IPS-11a (cell line): ENCODE data around the gene WDR53.
"Not testable (repeated sequence)": the region's sequence is repeated elsewhere in the genome, so short reads cannot be mapped to it uniquely, and the experiment has no call there.

ENCODE experiments used
- H3K4me3 ChIP-seq: one replicate; pipeline ENCODE4 v1.5.1; 2013; ENCODE audit warnings: low read depth, low read length, control low read depth

The WDR53 gene

DNA sequence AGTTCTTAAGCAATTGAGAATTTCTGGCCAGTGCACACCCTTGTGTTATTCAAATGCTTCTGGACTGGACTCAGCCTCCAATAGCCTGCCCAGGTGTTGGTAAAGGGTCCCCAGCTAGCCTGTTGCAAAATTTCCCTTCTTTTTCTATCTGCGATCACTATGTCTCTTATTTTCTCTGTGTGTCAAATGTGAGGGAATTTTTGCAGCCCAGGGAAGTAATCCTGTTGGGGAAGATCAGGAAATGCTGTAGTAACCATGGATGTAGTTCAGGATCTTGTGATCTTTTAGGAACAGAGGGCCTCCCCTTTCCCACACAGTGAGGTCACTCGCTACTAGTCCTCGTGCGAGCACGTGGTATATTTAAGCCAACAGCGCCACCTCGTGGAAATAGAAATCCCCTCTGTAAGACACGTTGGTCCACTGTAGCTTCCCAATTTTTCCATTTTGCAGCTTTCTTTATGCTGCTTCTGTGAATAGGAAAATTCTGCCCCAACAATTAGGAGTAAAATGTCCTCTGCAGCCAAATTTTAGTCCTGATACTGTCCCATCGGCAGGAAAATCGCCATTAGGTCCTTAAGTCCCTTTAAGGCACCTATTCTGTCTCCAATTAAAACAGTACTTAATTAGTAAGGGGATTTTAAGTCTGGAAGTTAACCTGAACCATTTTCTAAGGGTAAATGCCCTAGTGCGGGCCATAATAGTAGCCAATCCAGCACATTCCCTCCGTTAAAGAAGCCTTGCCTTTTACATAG is 49.2 kb downstream of the WDR53 start:
- H3K4me3 ChIP-seq = no peak overlapping the region

DNA sequence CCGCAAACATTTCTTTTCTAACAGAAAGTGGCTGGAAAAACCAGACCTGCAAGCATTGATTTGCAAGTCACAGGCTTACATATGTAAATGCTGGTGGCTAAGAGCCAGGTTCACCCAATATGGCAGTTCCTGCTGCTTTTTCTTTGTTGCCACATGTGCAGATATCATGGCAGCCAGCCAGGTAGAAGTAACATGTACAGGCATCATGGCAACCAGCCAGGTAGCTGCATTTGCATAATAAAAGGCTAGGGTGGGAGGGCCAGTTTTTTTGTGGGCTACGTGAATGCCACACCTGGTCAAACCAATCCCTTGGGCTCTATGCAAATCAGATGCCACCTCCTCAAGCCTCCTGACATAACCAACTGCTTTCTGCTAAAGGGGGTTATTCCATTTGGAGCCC is 50.4 kb downstream of the WDR53 start:
- no peak overlapping the region for H3K4me3 ChIP-seq

DNA sequence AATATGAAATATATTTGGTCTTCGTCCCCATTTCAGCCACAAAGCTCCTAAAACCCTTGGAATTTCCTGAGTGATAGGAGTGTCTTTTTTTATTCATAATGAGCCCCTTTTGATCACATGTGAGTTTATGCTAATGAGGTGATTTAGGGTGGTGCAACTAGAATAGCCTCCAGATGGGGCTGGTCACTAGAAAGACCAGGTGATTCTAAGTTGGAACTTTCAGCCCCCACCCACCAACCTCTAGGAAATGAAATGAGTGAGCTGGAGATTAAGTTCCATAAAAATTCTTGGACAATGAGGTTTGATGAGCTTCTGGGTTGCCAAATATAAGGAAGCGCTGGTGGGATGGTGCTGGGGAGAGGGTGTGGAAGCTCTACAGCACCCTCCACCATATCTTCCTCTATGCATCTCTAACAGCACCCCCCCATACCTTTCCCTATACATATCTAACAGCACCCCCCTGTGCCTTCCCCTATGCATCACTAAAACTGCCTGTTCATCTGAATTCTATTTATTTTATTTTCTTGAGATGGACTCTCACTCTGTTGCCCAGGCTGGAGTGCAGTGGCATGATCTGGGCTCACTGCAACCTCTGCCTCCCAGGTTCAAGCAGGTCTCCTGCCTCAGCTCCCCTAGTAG is 51.1 kb downstream of the WDR53 start:
- no peak overlapping the region for H3K4me3 ChIP-seq

DNA sequence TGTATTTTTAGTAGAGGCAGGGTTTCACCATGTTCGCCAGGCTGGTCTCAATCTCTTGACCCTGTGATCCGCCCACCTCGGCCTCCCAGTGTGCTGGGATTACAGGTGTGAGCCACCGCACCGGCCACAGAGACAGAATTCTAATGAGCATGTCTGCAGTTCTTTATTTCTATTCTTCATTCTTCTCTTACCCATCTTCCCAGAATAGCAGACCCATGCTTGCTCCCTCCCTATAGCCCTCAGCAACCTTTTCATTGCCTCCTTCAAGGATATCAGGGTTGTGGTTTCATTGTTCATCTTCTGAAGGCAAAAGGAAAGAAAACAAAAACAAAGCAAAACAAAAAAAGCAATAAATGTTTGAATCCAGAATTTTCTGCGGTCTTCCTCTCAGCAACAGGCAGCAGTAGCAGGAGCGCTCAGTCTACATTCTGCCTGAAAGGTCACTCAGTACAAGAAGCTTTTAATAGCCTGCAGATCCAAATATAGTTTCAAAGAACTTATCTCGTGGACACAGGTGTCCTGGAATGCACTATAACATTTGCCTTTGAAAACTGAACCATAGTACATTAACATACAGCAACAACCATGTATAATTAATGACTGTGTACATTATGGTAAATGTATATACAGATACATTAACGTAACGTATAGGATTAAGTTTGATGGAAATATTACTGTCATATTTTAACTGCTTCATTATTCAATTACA is 53.3 kb downstream of the WDR53 start, which contains the start of gene SMCO1:
Gene SMCO1 (minus strand): TSS at position 434 of the 709 bp plus-strand sequence. CDS start 137 bp downstream, at position 297.
- H3K4me3 ChIP-seq = no peak within 1 kb of the TSS

DNA sequence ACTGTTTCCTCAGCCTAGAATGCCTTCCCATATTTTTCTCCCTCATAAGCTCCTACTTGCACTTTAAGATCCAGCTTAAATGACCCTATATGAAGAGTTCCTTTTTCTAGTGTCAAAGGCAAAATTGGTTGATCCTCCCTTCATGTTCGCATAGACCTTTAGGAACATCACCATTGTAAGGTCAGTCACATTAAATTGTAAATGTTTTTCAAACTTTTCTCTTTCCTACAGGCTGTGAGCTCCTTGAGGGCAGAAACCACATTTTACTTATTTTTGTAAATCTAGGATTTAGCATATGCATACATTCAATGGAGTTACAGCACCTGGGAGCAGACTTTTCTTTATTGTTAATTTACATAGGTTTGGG is 54.0 kb downstream of the WDR53 start:
- no peak overlapping the region for H3K4me3 ChIP-seq

DNA sequence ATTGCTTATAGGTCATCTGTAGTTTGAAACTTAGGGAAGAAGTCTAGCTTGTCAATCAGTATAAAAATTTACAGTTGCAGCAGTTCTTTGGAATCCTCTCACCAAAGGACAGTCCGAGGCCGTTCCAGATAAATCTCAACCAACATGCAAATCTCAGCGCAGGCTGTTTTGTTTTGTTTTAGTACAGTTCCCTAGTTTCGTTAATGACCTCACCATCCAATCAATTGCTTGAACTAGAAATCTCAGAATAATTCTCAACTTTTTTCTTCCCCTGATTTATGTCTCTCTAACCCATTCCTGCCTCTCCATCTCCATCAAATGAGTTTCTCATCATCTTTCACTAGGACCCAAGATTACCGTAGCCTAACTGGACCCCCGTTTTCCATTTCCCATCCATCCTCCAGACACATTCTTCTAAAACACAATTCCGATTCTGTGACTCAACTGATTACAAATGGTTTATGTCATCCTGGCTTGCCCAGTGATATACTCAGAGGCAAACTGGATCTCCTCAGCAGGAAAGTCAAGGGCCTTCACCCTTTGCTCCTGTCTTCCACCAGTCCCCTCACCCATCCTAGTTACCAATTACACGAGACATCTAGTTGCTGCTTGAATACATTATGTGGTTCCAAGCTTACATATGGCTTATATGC is 54.5 kb downstream of the WDR53 start:
- H3K4me3 ChIP-seq = no peak overlapping the region

DNA sequence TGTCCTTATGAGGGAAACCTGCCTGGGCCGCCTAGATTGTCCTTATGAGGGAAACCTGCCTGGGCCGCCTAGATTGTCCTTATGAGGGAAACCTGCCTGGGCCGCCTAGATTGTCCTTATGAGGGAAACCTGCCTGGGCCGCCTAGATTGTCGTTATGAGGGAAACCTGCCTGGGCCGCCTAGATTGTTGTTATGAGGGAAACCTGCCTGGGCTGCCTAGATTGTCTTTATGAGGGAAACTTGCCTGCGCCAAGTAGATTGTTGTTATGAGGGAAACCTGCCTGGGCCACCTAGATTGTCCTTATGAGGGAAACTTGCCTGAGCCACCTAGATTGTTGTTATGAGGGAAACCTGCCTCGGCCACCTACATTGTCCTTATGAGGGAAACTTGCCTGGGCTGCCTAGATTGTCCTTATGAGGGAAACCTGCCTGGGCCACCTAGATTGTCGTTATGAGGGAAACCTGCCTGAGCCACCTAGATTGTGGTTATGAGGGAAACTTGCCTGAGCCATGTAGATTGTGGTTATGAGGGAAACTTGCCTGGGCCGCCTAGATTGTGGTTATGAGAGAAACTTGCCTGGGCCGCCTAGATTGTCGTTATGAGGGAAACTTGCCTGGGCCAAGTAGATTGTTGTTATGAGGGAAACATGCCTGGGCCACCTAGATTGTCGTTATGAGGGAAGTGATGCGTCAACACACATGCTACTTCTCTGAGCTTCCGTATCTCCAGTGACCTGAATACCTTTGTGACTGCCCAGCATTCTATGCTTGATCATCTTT is 56.5 kb downstream of the WDR53 start:
- not testable (repeated sequence) for H3K4me3 ChIP-seq

DNA sequence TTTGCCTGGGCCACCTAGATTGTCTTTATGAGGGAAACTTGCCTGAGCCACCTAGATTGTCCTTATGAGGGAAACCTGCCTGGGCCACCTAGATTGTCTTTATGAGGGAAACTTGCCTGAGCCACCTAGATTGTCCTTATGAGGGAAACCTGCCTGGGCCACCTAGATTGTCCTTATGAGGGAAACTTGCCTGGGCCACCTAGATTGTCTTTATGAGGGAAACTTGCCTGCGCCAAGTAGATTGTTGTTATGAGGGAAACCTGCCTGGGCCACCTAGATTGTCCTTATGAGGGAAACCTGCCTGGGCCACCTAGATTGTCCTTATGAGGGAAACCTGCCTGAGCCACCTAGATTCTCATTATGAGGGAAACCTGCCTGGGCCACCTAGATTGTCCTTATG is 57.2 kb downstream of the WDR53 start:
- H3K4me3 ChIP-seq = not testable (repeated sequence)

DNA sequence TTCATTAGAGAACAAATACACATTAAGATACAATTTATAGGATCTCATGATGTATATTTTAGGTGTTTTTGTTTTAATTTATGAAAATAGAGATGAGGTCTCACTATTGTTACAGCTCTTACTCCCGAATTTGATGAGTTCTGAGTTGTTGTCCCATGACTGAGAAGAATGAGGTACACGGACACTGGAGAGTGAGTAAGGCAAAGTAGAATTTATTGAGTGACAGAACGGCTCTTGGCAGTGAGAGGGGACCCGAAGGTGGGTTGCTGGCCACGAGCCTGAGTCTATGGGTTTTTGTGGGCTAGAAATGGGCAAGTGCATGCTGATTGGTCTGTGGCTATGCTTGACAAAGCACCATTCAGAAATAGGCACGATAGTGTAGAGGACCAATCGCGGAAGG is 61.7 kb downstream of the WDR53 start:
- H3K4me3 ChIP-seq = no peak overlapping the region

DNA sequence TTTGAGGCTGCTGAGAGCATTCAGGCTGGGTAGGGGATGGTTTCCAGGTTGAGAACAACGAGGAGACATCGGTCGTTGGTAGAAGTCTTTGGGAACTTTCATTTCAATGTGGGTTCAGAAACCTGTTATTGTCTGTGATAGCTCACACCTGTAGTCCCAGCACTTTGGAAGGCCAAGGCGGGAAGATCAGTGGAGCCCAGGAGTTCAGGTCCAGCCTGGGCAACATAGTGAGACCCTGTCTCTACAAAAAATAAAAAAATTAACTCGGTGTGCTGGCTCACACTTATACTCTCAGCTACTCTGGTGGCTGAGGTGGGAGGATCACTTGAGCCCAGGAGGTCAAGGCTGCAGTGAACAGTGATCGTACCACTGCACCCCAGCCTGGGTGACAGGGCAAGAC is 63.8 kb downstream of the WDR53 start:
- H3K4me3 ChIP-seq = no peak overlapping the region
